Measurements from ENCODE around the gene PKD1L1. TPM values are rescaled to one million over a fixed set of nuclear protein-coding genes. Genes with fewer than 3 reads are reported as not detected.

The PKD1L1 gene
- total RNA-seq, 6 experiments from 2014 or later = 0.13 to 1.4 (median 0.51) TPM; not detected in 1

DNA sequence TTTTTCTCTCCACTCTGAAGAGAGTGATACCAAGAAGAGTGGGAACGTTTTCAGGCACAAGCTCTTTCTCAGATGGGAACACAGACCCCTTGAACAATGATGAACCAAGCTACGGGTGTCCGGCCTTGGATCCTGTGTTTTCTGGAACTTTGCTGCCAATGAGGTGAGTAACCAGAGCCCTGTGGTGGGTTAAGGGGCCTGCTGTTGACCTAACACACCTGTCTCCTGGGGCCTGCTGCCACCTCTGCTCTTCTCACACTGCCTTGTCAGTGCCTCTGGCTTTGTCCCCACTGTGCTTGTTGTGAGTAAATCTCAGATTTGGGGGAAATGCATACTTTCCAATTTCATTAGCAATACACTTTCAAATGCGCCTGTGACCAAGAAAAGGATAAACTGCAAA lies 1.4 kb upstream of the PKD1L1 start:
- Histone ChIP-seq H3K9me3 (no peaks in the 10 kb centered on the region), H3K4me3 (no peak overlapping the region), H3K36me3 (peaks cover 0 to 4% (median under 1%) of the 10 kb centered on the region in 4 donors), H3K27me3 (no peaks in the 10 kb centered on the region), H3K27ac (no peak overlapping the region), H3K4me1 (peaks cover 0 to 9% (median 0%) of the 10 kb centered on the region in 4 donors)
- DNase-seq (no peak), ATAC-seq (no peak)
- intact Hi-C loops (cut with DNase I) = loop anchor here in 1 of 2 donors (5.0 kb wide), 1 partner anchor 158 kb away; no protein-coding TSS in a partner anchor
- TF ChIP-seq, protein P1, sequence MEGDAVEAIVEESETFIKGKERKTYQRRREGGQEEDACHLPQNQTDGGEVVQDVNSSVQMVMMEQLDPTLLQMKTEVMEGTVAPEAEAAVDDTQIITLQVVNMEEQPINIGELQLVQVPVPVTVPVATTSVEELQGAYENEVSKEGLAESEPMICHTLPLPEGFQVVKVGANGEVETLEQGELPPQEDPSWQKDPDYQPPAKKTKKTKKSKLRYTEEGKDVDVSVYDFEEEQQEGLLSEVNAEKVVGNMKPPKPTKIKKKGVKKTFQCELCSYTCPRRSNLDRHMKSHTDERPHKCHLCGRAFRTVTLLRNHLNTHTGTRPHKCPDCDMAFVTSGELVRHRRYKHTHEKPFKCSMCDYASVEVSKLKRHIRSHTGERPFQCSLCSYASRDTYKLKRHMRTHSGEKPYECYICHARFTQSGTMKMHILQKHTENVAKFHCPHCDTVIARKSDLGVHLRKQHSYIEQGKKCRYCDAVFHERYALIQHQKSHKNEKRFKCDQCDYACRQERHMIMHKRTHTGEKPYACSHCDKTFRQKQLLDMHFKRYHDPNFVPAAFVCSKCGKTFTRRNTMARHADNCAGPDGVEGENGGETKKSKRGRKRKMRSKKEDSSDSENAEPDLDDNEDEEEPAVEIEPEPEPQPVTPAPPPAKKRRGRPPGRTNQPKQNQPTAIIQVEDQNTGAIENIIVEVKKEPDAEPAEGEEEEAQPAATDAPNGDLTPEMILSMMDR (IDR thresholded peaks at IDR 0.05) = no peak
- no peak for TF ChIP-seq POLR2A (IDR thresholded peaks at IDR 0.05)
- 64% methylated on average over 3 of the region's 4 CpGs for WGBS (ENCODE audit: insufficient coverage, low coverage, low lambda C conversion rate, missing lambda C conversion rate)

DNA sequence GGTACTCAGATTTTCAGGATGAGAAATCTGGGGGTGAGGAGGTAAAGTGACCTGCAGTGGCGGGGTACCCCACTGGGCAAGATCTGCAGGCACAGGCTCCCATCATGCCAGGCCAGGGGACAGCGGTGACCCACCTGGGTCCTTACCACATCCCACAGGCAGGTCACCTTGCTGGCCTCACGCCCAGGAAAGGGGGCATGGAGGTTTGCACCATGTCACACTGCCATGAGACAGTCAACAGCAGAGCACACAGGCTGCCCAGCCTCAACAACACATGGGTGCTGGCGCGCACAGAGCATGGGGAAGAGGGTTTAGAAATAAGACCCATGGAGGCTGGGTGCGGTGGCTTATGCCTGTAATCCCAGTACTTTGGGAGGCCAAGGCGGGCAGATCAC lies 914 bp downstream of the PKD1L1 start:
- DNase-seq (no peak), ATAC-seq (no peak)
- H3K27me3 ChIP-seq = no peaks in the 10 kb centered on the region
- peaks cover 0 to 9% (median 0%) of the 10 kb centered on the region in 4 donors for H3K4me1 ChIP-seq
- WGBS (ENCODE audit: insufficient coverage, low coverage, low lambda C conversion rate, missing lambda C conversion rate) = 76% methylated on average over 5 of the region's 7 CpGs
- no peak overlapping the region for H3K27ac ChIP-seq
- intact Hi-C loops (cut with DNase I) = loop anchor here in 1 of 2 donors (5.0 kb wide), 1 partner anchor 160 kb away; no protein-coding TSS in a partner anchor
- H3K4me3 ChIP-seq = no peak overlapping the region
- no peaks in the 10 kb centered on the region for H3K9me3 ChIP-seq
- H3K36me3 ChIP-seq = no peaks in the 10 kb centered on the region
- TF ChIP-seq, protein P1 (IDR thresholded peaks at IDR 0.05) = no peak
- no peak for TF ChIP-seq POLR2A (IDR thresholded peaks at IDR 0.05)

DNA sequence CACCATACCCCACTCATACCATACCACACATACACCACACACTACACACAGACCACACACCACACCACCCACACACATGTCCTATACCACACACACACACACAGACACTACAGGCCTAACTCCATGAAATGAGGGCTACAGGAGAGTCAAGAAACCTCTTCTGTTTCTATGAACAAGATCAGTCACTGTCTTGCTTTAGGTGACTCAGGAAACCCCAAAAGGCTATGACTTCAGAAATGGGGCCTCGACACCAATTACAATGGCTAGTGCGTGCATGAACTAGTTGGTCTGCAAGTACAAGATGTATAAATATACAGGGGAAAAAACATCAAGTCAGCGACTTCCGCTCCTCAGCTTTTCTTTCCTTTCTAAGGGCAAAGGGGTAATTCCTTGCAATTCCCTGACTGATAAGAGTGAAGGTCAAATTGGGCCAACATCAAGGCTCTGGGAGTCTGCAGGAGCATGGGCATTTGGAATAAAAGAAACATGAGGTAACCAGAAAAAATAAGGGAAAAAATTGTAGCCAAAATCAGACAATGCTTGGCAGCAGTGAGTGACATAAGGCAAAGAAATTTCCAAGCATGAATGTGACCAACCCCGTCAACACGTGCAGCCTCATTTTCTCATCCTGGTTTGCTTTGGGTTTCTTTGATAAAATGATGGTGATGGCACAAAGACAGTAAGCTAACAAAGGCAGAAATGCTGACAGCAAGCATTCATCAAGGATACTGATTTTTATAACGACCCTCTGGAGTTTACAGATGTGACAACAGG lies 1.5 kb downstream of the PKD1L1 start:
- ATAC-seq (peak; percentile 10 to 49 (median 16)), DNase-seq (no peak)
- intact Hi-C loops (cut with DNase I) = loop anchor here in 1 of 2 donors (5.0 kb wide), 1 partner anchor 161 kb away; no protein-coding TSS in a partner anchor
- Histone ChIP-seq H3K4me1 (peaks cover 0 to 8% (median 0%) of the 10 kb centered on the region in 4 donors), H3K36me3 (no peaks in the 10 kb centered on the region), H3K9me3 (no peaks in the 10 kb centered on the region), H3K4me3 (no peak overlapping the region), H3K27ac (no peak overlapping the region), H3K27me3 (no peaks in the 10 kb centered on the region)
- TF ChIP-seq, protein P1 (IDR thresholded peaks at IDR 0.05) = no peak
- TF ChIP-seq POLR2A (IDR thresholded peaks at IDR 0.05) = no peak
- WGBS (ENCODE audit: insufficient coverage, low coverage, low lambda C conversion rate, missing lambda C conversion rate) = 75% methylated on average over 7 of the region's 7 CpGs

DNA sequence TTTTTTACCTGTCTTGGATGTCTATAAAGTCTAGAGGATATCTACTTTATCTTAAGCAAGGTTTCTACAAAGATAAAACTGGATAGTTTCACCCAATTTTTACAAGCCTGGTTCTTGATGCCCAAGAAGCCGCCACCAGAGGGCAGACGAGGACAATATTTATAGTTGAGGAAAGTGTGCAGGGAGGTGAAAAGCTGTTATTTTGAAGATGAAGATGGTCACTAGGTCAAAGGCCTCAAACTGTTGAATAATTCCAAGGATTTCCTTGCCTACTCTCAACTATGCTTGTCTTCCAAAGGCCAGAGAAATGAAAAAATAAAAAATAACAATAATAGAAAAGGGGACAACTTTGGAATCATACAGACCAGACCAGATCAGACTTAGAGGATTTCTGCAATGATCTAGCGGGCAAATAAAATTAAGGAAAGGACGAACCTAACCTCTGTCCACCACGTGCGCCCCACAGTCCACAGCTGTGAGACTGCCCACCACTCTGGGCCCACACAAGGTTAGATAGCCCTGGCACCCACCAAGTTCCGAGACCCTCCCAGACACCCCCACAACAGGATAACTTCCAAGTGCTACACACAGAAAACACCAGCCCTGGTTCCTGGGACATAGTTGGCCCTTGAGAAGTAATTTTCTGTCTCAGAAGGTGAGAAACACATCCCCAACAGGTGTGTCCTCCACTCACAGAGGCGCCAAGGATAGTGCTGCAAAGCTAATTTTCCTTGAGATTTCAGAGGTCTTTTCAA lies 2.8 kb downstream of the PKD1L1 start:
- TF ChIP-seq POLR2A (IDR thresholded peaks at IDR 0.05) = no peak
- TF ChIP-seq, protein P1 (IDR thresholded peaks at IDR 0.05) = peak; percentile 76 to 85 (median 84)
- DNase-seq (peak; percentile 70 to 78 (median 76)), ATAC-seq (peak; percentile 59 to 80 (median 68))
- H3K27ac ChIP-seq = no peak overlapping the region
- no peaks in the 10 kb centered on the region for H3K27me3 ChIP-seq
- 16% methylated on average over 7 of the region's 8 CpGs for WGBS (ENCODE audit: insufficient coverage, low coverage, low lambda C conversion rate, missing lambda C conversion rate)
- H3K9me3 ChIP-seq = no peaks in the 10 kb centered on the region
- H3K4me3 ChIP-seq = no peak overlapping the region
- H3K4me1 ChIP-seq = no peaks in the 10 kb centered on the region
- intact Hi-C loops (cut with DNase I) = loop anchor here in 1 of 2 donors (5.0 kb wide), 1 partner anchor 162 kb away; no protein-coding TSS in a partner anchor
- H3K36me3 ChIP-seq = no peaks in the 10 kb centered on the region

Measured in right lobe of liver (tissue), 6 donors.